Activated CD8-positive, alpha-beta memory T cell treated with anti-CD3 and anti-CD28 coated beads, Interleukin-2, amount 50 U/mL, for 1 hour (primary cell): Measurements from ENCODE around the gene A4GALT.
"Not testable (repeated sequence)": the region's sequence is repeated elsewhere in the genome, so short reads cannot be mapped to it uniquely, and the experiment has no call there.

Experiments
- DNase-seq: peaks from one replicate; pipeline ENCODE4 v3.0.0-alpha.2; 2020; ENCODE audit errors: extremely low read depth

Gene A4GALT

GRCh38 chr22:42720263-42721044 lies at the start of gene A4GALT:
A4GALT (minus strand) TSS chr22:42720870; CDS start chr22:42693951, 26,919 bp downstream.
- no peak for DNase-seq

GRCh38 chr22:42770448-42770726 lies 49.7 kb upstream of the A4GALT start:
- no peak for DNase-seq

- no peak for DNase-seq
Measured at GRCh38 chr22:42769574-42770447, 49.1 kb upstream of the A4GALT start.

DNA sequence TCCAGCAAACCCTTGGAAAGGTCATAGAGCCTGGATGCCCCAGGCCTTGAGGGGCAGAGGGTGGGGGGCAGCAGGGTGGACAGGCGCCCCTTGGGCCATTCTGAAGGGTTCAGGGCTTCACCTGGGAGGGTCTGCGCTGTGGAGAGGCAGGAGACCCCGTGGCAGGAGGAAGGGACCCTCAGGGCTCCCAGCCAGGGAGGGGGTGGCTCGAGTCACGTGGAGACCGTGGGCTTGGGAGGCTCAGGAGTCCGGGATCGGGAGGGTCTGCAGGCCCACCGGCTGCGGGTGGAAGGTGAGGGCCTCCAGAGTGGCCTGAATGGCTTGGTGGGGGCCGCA lies 48.5 kb upstream of the A4GALT start:
- DNase-seq = no peak

DNA sequence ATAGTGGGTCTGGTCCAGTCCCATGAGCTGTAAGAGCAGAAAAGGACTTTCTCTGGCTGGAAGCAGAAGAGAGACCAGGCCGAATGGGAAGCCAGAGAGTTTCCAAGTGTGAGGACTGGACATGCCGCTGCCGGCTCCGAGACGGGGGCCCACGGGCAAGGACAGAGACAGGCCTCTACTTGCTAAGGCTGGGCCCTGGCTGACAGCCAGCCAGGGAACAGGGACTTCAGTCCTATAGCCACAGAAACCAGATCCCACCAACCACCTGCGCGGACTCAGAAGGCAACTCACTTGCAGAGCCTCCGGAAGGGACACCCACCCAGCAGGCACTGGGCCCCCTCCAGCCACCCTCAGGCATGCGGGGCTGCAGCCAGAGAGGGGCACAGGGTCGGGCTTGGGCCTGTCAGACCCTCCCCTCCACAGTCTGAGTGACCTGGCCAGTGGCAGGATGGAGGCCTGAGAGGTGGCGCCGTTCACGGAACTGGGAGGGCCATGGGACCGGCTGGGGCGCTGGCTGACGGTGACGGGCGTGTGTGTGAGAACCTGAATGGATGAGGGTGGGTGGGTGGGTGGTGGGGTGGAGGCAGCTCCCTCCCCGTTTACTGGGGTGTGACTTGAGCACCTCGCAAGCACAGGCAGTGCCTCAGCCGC lies 47.8 kb upstream of the A4GALT start:
- no peak for DNase-seq

- DNase-seq = no peak
Measured at GRCh38 chr22:42766860-42767259, 46.2 kb upstream of the A4GALT start.

- no peak for DNase-seq
Measured at GRCh38 chr22:42764895-42765363, 44.3 kb upstream of the A4GALT start.

GRCh38 chr22:42763965-42764480 lies 43.4 kb upstream of the A4GALT start:
- no peak for DNase-seq

DNA sequence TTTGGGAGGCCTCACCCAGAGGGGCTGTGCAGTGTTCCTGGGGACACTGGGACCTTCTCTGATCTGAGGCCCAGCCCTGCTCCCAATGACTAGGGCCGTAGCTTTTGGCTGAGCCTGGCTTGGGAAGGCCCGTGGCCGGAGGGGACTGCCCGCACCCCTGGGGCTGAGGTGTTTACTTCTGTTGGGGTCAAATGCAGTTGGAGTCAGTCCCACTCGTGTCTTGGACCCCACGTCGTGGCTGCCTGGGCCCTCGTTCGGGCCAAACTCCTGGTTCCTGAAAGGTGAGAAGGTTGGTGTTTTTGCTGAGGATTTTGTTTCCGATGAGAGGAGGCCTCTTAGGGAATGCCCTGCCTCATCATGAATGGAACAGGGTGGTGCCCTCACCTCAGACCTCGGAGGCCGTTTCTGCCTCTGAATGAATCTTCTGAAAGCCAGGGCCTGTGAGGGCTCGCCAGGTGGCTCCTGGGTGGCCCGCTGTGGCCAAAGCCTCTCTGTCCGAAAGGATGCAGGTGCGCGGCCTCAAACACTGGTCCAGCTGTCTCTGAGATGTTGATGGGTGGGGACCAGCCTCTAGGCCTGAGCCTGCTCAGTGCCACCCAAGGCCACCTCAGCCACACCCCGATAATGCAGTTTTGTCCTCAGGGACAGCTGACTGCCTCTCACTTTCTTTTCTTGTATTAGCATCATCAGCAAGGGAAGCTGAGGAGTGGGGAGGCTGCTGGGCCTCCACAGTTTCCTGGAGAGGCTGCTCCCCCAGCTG lies 40.3 kb upstream of the A4GALT start:
- no peak for DNase-seq

- DNase-seq = no peak
Measured at GRCh38 chr22:42758931-42759629, 38.4 kb upstream of the A4GALT start.

DNA sequence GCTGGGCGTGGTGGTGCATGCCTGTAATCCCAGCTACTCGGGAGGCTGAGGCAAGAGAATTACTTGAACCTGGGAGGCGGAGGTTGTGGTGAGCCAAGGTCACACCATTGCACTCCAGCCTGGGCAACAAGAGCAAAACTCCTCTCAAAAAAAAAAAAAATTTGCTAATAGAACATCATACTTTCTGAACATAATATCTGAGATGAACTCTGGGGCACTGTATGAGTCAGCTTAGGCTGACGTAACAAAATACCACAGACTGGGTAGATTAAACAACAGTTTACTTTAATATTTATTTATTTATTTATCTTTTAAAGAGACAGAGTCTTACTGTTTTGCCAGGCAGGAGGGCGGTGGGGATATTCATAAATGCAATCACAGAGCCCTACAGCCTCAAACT lies 34.9 kb upstream of the A4GALT start:
- DNase-seq = not testable (repeated sequence)

DNA sequence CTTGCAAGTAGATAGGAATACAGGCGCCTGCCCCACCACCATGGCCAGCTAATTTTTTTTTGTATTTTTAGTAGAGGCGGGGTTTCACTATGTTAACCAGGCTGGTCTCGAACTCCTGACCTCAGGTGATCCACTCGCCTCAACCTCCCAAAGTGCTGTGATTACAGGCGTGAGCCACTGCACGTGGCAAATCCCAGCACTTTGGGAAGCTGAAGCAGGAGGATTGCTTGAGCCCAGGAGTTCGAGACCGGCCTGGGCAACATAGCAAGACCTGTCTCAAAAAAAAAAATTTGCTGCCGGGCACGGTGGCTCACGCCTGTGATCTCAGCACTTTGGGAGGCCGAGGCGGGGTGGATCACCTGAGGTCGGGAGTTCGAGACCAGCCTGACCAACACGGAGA lies 34.5 kb upstream of the A4GALT start:
- not testable (repeated sequence) for DNase-seq

DNA sequence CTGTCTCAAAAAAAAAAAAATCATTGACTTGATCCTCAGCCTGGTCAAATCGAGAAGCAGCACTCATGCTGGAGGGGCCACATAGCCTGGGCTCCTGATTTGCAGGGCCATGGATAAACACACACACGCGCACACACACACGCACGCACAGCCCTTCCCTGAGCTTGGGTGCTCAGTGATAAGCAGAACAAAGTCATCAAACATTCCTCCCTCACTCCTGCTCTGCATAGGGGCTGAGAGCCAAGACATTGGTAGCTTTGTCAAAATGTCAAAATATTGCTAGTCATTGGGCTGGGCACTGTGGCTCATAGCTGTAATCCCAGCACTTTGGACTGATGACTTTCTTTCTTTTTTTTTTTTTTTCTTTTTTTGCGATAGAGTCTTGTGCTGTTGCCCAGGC lies 34.0 kb upstream of the A4GALT start:
- no peak for DNase-seq

GRCh38 chr22:42752912-42753311 lies 32.2 kb upstream of the A4GALT start:
- no peak for DNase-seq

DNA sequence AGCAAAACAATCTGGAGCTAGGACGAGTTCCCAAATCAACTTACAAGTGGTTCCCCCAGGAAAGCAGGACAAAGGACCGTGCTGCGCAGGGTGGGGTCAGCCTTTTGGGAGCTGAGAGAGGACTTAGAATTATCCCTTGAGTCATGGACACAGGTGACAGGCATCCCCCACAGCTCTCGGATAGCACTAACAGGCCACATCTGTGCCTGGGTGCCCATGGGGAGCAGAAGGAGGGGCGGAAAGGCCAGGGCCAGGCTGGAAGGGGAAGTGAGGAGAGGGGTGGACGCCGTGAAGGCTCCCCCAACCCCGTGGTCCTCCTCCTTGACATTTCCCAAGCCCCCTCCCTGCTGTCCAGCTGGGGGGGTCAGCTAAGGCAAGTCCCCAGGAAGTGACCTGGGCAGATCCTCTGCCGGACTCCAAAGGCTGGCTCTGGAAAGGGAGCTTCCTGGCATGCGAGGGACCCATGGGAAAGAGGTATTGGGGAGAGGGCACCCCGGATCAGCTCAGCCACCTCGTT lies 31.6 kb upstream of the A4GALT start:
- DNase-seq = no peak

GRCh38 chr22:42750421-42750820 lies 29.8 kb upstream of the A4GALT start:
- DNase-seq = not testable (repeated sequence)

GRCh38 chr22:42747701-42748513 lies 27.2 kb upstream of the A4GALT start:
- DNase-seq = no peak

GRCh38 chr22:42745118-42745517 lies 24.4 kb upstream of the A4GALT start:
- DNase-seq = no peak

GRCh38 chr22:42743501-42743991 lies 22.9 kb upstream of the A4GALT start:
- DNase-seq = no peak

DNA sequence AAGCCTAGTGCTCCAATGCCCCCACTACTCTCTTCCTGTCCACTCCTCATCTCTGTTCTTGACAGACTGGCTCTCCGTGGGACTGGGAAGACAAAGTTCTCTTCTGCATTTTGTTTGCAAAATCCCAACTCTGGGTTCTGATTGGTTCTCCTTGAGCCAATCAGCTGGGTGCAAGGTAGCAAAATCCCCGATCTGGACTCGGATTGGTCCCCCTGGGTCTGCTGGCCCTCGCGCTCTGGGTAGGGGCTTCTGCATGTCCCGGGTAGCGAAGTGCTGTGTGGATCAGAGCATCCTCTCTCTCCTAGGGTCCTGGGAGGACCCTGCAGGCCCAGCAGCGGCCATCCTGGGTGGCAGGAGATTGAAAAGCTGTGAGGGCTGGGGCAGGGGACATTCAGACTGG lies 22.3 kb upstream of the A4GALT start:
- no peak for DNase-seq
